ENCODE measurements around the gene UEVLD.

The UEVLD gene

DNA sequence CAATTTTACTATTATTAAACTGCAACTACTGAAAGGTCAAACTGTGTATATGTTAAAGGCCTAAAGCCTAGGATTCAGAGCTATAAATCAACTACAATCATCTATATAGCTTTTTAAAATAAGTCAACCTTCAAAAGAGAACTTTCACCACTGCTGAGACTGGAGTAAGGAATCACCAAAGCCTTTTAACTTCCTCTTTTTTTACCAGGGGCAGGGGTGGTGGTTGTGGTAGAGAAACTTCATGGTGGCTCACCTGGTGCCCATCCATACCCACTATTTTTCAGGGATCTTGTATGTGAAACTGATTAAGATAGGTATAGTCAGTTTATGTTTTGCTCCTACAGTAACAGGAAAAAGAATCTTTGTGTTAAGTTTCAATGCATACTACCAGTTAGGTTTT lies 93.3 kb downstream of the UEVLD start:
- no peak for DNase-seq

- no peak for DNase-seq
Measured at GRCh38 chr11:18493310-18493709, 95.2 kb downstream of the UEVLD start.

DNA sequence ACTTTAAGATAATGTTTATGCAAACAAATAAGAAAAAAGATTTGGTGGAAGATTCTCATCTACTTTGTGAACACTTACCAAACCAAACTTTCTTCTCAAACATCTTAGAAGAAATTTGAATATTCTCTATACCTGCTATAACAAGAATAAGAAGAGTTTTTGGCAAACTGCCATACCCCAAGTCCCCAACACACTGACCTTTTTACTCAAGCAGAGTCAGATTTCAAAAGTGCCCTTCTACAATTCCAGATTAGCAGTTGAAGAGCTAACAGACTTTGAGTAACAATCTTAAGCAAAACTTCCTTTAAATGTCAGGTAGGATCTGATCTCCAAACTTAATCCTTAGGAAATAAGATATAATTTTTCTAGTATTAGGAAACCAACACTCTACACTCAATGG lies 95.6 kb downstream of the UEVLD start:
- DNase-seq = no peak

- DNase-seq = no peak
Measured at GRCh38 chr11:18491924-18492323, 96.6 kb downstream of the UEVLD start.

DNA sequence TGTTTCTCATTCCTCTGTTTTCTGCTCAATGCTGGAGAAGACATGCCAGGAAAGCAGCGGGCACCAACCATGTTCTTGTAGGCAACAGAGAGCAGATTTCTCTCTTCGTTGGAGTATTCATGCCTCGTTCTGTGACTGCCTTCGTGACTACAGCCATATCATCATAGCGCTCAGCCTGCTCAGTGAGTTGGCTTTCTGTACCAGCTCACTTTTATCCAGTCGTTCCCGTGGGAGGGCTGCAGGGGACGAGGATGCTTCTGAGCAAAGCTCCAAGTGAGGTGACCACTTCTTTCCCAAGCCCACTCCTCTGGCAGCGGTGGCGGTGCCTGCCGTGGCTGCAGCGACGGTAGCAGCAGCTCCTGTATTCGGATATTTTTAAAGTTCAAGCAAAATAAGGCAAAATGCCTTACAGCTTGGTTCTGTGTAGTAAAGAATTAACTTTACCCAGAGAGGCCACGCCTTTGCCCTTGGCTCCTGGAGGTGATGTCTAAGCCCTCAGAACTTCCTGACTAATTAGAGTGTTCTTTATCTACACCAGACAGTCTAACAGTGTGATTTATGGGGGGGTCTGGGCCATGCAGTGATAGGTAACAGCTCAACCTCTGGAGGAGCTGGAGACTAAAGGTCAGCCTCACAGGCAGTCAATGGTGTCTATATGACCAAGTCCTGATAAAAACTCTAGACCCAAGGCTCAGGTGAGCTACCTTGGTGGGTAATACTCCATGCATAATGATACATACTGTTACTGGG lies 97.6 kb downstream of the UEVLD start:
- DNase-seq = no peak

GRCh38 chr11:18490319-18490718 lies 98.2 kb downstream of the UEVLD start:
- no peak for DNase-seq

GRCh38 chr11:18485913-18486528 lies 102.5 kb downstream of the UEVLD start:
- DNase-seq = no peak
